NB4 (cell line): ENCODE data around the gene LMO4.

Experiments
- DNase-seq: peaks from one replicate; pipeline ENCODE4 v3.0.0; 2010; ENCODE audit warnings: low read depth
- H3K4me3 ChIP-seq: one replicate; pipeline ENCODE4 v1.5.1; 2011; ENCODE audit warnings: mild to moderate bottlenecking, low read depth, low read length, moderate library complexity
- CTCF ChIP-seq: IDR thresholded peaks from one replicate; pipeline ENCODE4 v1.5.1; 2012; ENCODE audit warnings: low read depth, low read length
- MAX ChIP-seq: IDR thresholded peaks from 2 replicates; pipeline ENCODE4 v1.6.1; 2011; ENCODE audit warnings: low read depth, low read length
- MYC ChIP-seq: IDR thresholded peaks from 2 replicates; pipeline ENCODE4 v1.6.1; 2011; ENCODE audit warnings: low read depth, low read length
- POLR2A ChIP-seq: IDR thresholded peaks from 2 replicates; pipeline ENCODE4 v1.6.1; 2011; ENCODE audit warnings: mild to moderate bottlenecking; ENCODE audit not compliant: insufficient read length; ENCODE audit errors: extremely low read depth

The LMO4 gene

GRCh38 chr1:87368907-87369306, 40.2 kb downstream of the LMO4 start:
- H3K4me3 ChIP-seq, result no peak overlapping the region
- no peak for DNase-seq
- TF ChIP-seq MYC (no peak), POLR2A (no peak), CTCF (no peak), MAX (no peak)

GRCh38 chr1:87369736-87370478, 41.2 kb downstream of the LMO4 start:
- TF ChIP-seq MAX (no peak), CTCF (no peak)
- no peak overlapping the region for H3K4me3 ChIP-seq
- no peak for DNase-seq

GRCh38 chr1:87370544-87370943, 41.9 kb downstream of the LMO4 start:
- H3K4me3 ChIP-seq, result no peak overlapping the region
- no peak for DNase-seq
- TF ChIP-seq POLR2A (no peak), MYC (no peak), CTCF (no peak), MAX (no peak)

- TF ChIP-seq MAX (no peak), CTCF (no peak), MYC (no peak), POLR2A (no peak)
- DNase-seq, result no peak
- H3K4me3 ChIP-seq, result no peak overlapping the region
These were observed 50.6 kb downstream of the LMO4 start for GRCh38 chr1:87379306-87379705.

GRCh38 chr1:87386217-87386790, 57.6 kb downstream of the LMO4 start:
- H3K4me3 ChIP-seq, result no peak overlapping the region
- DNase-seq, result no peak
- TF ChIP-seq CTCF (no peak), MAX (no peak), POLR2A (no peak), MYC (no peak)

GRCh38 chr1:87388411-87388810, 59.7 kb downstream of the LMO4 start:
- TF ChIP-seq MYC (no peak), CTCF (no peak), POLR2A (no peak), MAX (no peak)
- H3K4me3 ChIP-seq, result no peak overlapping the region
- no peak for DNase-seq
